Middle frontal gyrus (tissue), 1 donor: ENCODE measurements around the gene CRYBB3.
"Not testable (repeated sequence)": the region's sequence is repeated elsewhere in the genome, so short reads cannot be mapped to it uniquely, and the experiment has no call there.

Source experiments
- DNase-seq: peaks from one replicate; pipeline ENCODE4 v3.0.0-alpha.2; 2015; ENCODE audit warnings: low spot score; ENCODE audit errors: extremely low spot score

Gene CRYBB3

GRCh38 chr22:25255169-25255568 is 55.5 kb downstream of the CRYBB3 start:
- not testable (repeated sequence) for DNase-seq
